ENCODE results near the gene OR7G2. TPM values are rescaled to one million over a fixed set of nuclear protein-coding genes. Genes with fewer than 3 reads are reported as not detected.

The OR7G2 gene
- not detected for polyA plus RNA-seq (2012; ENCODE audit: insufficient read length, low read depth)

DNA sequence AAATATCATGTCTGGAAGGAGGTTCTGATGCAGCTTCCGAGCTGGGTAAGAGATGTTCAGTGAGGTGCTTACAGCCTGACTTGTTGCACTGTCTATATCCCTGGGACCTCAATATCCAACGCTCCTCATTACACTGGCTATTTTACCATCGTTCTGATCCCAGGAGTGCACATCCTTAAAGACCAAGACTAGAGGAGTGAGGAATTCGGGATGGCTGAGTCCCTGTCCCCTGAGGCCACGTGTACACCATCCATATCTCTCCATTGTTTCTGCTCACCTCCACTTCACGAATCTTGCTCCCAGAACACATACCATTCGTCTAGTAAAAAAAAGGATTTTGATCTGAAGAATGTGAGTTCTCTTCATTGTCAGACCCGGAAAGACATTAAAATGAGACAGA is at the start of gene OR7G2:
Gene OR7G2, minus strand, starts transcription at position 101 of the 400 bp plus-strand sequence. CDS start 4,232 bp downstream, outside the sequence.
- TF ChIP-seq, protein P1, sequence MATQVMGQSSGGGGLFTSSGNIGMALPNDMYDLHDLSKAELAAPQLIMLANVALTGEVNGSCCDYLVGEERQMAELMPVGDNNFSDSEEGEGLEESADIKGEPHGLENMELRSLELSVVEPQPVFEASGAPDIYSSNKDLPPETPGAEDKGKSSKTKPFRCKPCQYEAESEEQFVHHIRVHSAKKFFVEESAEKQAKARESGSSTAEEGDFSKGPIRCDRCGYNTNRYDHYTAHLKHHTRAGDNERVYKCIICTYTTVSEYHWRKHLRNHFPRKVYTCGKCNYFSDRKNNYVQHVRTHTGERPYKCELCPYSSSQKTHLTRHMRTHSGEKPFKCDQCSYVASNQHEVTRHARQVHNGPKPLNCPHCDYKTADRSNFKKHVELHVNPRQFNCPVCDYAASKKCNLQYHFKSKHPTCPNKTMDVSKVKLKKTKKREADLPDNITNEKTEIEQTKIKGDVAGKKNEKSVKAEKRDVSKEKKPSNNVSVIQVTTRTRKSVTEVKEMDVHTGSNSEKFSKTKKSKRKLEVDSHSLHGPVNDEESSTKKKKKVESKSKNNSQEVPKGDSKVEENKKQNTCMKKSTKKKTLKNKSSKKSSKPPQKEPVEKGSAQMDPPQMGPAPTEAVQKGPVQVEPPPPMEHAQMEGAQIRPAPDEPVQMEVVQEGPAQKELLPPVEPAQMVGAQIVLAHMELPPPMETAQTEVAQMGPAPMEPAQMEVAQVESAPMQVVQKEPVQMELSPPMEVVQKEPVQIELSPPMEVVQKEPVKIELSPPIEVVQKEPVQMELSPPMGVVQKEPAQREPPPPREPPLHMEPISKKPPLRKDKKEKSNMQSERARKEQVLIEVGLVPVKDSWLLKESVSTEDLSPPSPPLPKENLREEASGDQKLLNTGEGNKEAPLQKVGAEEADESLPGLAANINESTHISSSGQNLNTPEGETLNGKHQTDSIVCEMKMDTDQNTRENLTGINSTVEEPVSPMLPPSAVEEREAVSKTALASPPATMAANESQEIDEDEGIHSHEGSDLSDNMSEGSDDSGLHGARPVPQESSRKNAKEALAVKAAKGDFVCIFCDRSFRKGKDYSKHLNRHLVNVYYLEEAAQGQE (IDR thresholded peaks at IDR 0.05; ENCODE audit: insufficient read depth in 1 of 2, low read depth in 2 of 2, low read length in 2 of 2), result no peak
- TF ChIP-seq FOXP2 (optimal IDR thresholded peaks at IDR 0.05; ENCODE audit: borderline replicate concordance, extremely low read depth, extremely low read length, insufficient read depth), result no peak
- no peak for TF ChIP-seq SIN3A (IDR thresholded peaks at IDR 0.05; ENCODE audit: borderline replicate concordance, insufficient read depth, low read length)
- TF ChIP-seq TAF1 (IDR thresholded peaks at IDR 0.05; ENCODE audit: borderline replicate concordance, insufficient read depth, low read length), result no peak
- no peak for TF ChIP-seq POLR2AphosphoS5 (IDR thresholded peaks at IDR 0.05; ENCODE audit: low read depth, low read length)

DNA sequence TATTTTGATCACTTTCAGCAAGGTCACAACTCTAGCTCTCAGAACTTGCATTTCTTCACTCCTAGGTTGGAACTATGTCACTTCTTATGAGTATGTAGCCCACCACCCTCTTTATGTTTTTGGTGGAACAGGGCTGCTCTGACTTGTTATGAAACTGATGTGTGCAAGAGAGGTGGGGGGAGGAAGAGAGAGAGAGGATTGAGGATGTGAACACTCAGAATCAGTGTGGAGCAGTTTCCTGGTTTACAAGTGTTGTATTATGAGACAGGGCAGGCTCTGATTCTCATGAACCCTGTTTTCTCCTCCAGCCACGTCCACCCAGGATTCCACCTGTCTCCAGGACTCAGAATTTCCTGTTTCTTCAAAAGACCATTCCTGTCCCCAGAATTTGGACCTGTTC is 49.0 kb upstream of the OR7G2 start:
- TF ChIP-seq, protein P1 (IDR thresholded peaks at IDR 0.05; ENCODE audit: insufficient read depth in 1 of 2, low read depth in 2 of 2, low read length in 2 of 2), result no peak

DNA sequence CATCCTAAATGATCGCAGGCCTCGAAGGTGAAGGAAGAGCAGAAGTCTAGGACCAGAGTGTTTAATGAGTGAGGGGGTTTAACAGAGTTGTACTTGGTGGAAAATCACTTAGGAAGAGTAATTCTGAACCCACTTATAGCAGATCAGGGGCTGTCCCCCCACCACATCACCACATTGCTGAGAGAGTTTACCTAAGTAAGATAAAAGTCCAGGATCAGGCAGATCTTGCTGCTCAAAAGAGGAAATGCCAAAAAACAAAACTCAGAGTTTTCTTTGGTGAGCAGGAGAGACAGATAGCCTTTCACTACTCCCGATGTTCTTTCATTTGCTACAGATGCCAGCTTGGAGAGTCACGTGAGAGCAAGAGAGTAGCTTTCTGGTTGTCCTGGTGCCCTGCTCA is 48.3 kb upstream of the OR7G2 start:
- TF ChIP-seq TAF1 (IDR thresholded peaks at IDR 0.05; ENCODE audit: borderline replicate concordance, insufficient read depth, low read length), result no peak
- TF ChIP-seq FOXP2 (optimal IDR thresholded peaks at IDR 0.05; ENCODE audit: borderline replicate concordance, extremely low read depth, extremely low read length, insufficient read depth), result no peak
- TF ChIP-seq, protein P1 (IDR thresholded peaks at IDR 0.05; ENCODE audit: insufficient read depth in 1 of 2, low read depth in 2 of 2, low read length in 2 of 2), result no peak
- TF ChIP-seq SIN3A (IDR thresholded peaks at IDR 0.05; ENCODE audit: borderline replicate concordance, insufficient read depth, low read length), result no peak
- no peak for TF ChIP-seq POLR2AphosphoS5 (IDR thresholded peaks at IDR 0.05; ENCODE audit: low read depth, low read length)

DNA sequence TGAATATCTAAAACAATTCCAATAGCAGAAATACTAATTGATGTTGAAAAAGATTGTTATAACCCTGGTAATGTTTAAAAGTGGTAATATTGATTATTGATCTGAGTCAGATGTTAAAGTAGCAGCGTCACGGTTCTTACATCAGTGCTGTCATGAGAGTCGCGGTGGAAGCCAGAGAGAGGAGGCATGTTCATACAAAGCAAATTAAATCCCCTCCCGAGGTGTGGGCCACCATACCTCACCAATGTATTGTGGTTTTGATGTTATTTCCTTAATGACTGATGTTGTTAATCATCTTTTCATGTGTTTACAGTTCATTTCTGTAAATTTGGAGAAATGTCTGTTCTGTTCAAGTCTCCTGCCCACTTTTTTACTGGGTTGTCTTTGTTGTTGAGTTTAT is 44.1 kb upstream of the OR7G2 start:
- TF ChIP-seq POLR2AphosphoS5 (IDR thresholded peaks at IDR 0.05; ENCODE audit: low read depth, low read length), result no peak
- TF ChIP-seq TAF1 (IDR thresholded peaks at IDR 0.05; ENCODE audit: borderline replicate concordance, insufficient read depth, low read length), result no peak
- TF ChIP-seq FOXP2 (optimal IDR thresholded peaks at IDR 0.05; ENCODE audit: borderline replicate concordance, extremely low read depth, extremely low read length, insufficient read depth), result no peak
- TF ChIP-seq SIN3A (IDR thresholded peaks at IDR 0.05; ENCODE audit: borderline replicate concordance, insufficient read depth, low read length), result no peak
- TF ChIP-seq, protein P1 (IDR thresholded peaks at IDR 0.05; ENCODE audit: insufficient read depth in 1 of 2, low read depth in 2 of 2, low read length in 2 of 2), result no peak

DNA sequence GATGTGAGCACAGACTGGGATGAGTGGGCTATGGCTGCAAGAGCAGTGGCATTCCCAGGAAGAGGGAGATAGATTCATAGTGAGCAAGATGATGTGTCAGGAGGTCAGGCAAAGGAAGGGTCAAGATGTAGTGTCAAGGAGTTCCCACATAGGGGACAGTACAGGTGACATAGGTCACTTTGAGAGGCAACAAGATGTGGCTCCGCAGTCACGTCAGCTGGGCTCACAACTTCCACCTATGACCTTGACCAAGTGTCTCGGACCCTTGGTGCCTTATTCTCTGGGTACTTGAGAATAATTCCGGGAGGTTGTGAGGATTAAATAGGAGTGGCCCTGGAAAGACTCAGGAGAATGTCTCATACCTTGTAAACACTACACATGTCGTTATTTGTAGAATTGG is 43.4 kb upstream of the OR7G2 start:
- TF ChIP-seq TAF1 (IDR thresholded peaks at IDR 0.05; ENCODE audit: borderline replicate concordance, insufficient read depth, low read length) (no peak), FOXP2 (optimal IDR thresholded peaks at IDR 0.05; ENCODE audit: borderline replicate concordance, extremely low read depth, extremely low read length, insufficient read depth) (no peak), POLR2AphosphoS5 (IDR thresholded peaks at IDR 0.05; ENCODE audit: low read depth, low read length) (no peak)
- TF ChIP-seq, protein P1 (IDR thresholded peaks at IDR 0.05; ENCODE audit: insufficient read depth in 1 of 2, low read depth in 2 of 2, low read length in 2 of 2), result no peak
